HCT116 (cell line): ENCODE measurements around the gene G3BP2. TPM values are rescaled to one million over a fixed set of nuclear protein-coding genes. Genes with fewer than 3 reads are reported as not detected.

Experiments
- ATAC-seq: fragments of 200-7000 bp; cut with Tn5 transposase; 2 replicates; pipeline ENCODE4 v1.9.1; 2020; ENCODE audit warnings: mild to moderate bottlenecking, moderate library complexity
- BruUV-seq: library from RNA; stranded (reverse); fragments of 400-500 nt; replicated peaks from 2 replicates; lab custom pipeline; 2021; lab: Mats Ljungman, UMichigan
- CTCF ChIA-PET: fragments of 300-600 bp; sonication (Branson Sonifier 250); formaldehyde crosslinking; loops from one replicate; lab custom pipeline; 2021; ENCODE audit warnings: antibody characterized with exemption; lab: Charles Lee
- POLR2A ChIA-PET: fragments of 300-600, 350-600 bp; sonication (Branson Sonifier 250); formaldehyde crosslinking; loops from one replicate; lab custom pipeline; 2021; ENCODE audit warnings: antibody characterized with exemption; lab: Charles Lee
- RAD21 ChIA-PET, 2 experiments: fragments of 300-600 bp; sonication (Branson Sonifier 250); formaldehyde crosslinking; loops; one replicate each; lab custom pipeline; 2023; ENCODE audit warnings: low total read pairs in 2 of 2; ENCODE audit not compliant: uncharacterized antibody in 2 of 2, unreplicated experiment in 2 of 2, low non-redundant PET in 1 of 2; lab: Charles Lee
- DNase-seq: peaks from one replicate; pipeline ENCODE4 v3.0.0-alpha.2; 2010; ENCODE audit warnings: low read depth, low spot score
- H2AFZ ChIP-seq: fragments of 200-600 bp; shearing (Covaris generic), sonication (generic); 2 replicates; pipeline ENCODE4 v1.6.1; 2017; ENCODE audit warnings: low read depth, mixed run types, mixed read lengths, antibody characterized with exemption, low read length; ENCODE audit not compliant: poor library complexity, severe bottlenecking
- H3K27ac ChIP-seq: 2 replicates; pipeline ENCODE4 v1.5.1; 2012; ENCODE audit warnings: low read depth, low read length
- H3K27me3 ChIP-seq: fragments of 200-600 bp; sonication (generic); 2 replicates; pipeline ENCODE4 v1.6.1; 2016; ENCODE audit warnings: mixed run types, low read length, mixed read lengths; ENCODE audit not compliant: insufficient read depth
- H3K36me3 ChIP-seq, 2 experiments: fragments of 200-500 bp in 1 of 2; fragments of 200-600 bp in 1 of 2; sonication (Bioruptor generic) in 1 of 2; sonication (generic) in 1 of 2; 2 replicates each; pipeline versions ENCODE4 v1.5.1 to v1.6.1; 2014 to 2016; ENCODE audit warnings: low read length in 2 of 2, inconsistent platforms in 1 of 2, mixed read lengths in 1 of 2, mixed run types in 1 of 2; ENCODE audit not compliant: insufficient read depth in 2 of 2, control insufficient read depth in 1 of 2
- H3K4me1 ChIP-seq, 2 experiments: fragments of 200-600 bp in 1 of 2; sonication (generic) in 1 of 2; 2 replicates each; pipeline versions ENCODE4 v1.5.1 to v1.6.1; 2012 to 2017; ENCODE audit warnings: low read length in 2 of 2, inconsistent platforms in 1 of 2, mild to moderate bottlenecking in 1 of 2, mixed read lengths in 1 of 2, mixed run types in 1 of 2, moderate library complexity in 1 of 2; ENCODE audit not compliant: insufficient read depth in 2 of 2, control insufficient read depth in 1 of 2
- H3K4me2 ChIP-seq: fragments of 200-600 bp; sonication (generic); 2 replicates; pipeline ENCODE4 v1.6.1; 2017; ENCODE audit warnings: mixed run types, low read length, mixed read lengths
- H3K4me3 ChIP-seq, 2 experiments: fragments of 200-600 bp in 1 of 2; sonication (generic) in 1 of 2; replicated peaks in 1 of 2; 2 replicates each; pipeline ENCODE4 v1.5.1; 2011 to 2016; ENCODE audit warnings: low read length in 2 of 2, control low read depth in 1 of 2, low read depth in 1 of 2, mild to moderate bottlenecking in 1 of 2, mixed read lengths in 1 of 2, mixed run types in 1 of 2
- H3K79me2 ChIP-seq: fragments of 200-600 bp; sonication (generic); 2 replicates; pipeline ENCODE4 v1.6.1; 2017; ENCODE audit warnings: mild to moderate bottlenecking, mixed run types, low read length, moderate library complexity, mixed read lengths; ENCODE audit not compliant: insufficient read depth
- H3K9ac ChIP-seq: fragments of 200-600 bp; sonication (generic); 2 replicates; pipeline ENCODE4 v1.6.1; 2016; ENCODE audit warnings: low read length, mixed read lengths
- H3K9me2 ChIP-seq: fragments of 200-600 bp; sonication (generic), shearing (Covaris generic); 2 replicates; pipeline ENCODE4 v1.6.1; 2017; ENCODE audit warnings: mixed run types, mild to moderate bottlenecking, moderate library complexity; ENCODE audit not compliant: insufficient read depth
- H3K9me3 ChIP-seq, 2 experiments: fragments of 200-500 bp in 1 of 2; fragments of 200-600 bp in 1 of 2; sonication (Bioruptor generic) in 1 of 2; sonication (generic) in 1 of 2; 2 replicates each; pipeline ENCODE4 v1.6.1; 2014 to 2017; ENCODE audit warnings: low read length in 2 of 2, mixed read lengths in 2 of 2, inconsistent platforms in 1 of 2, low read depth in 1 of 2, mild to moderate bottlenecking in 1 of 2, mixed run types in 1 of 2, moderate library complexity in 1 of 2; ENCODE audit not compliant: control insufficient read depth in 1 of 2, insufficient read depth in 1 of 2
- H4K20me1 ChIP-seq: fragments of 200-600 bp; sonication (generic), shearing (Covaris generic); 2 replicates; pipeline ENCODE4 v1.6.1; 2017; ENCODE audit warnings: mixed run types, mild to moderate bottlenecking, moderate library complexity; ENCODE audit not compliant: insufficient read depth
- ATF3 ChIP-seq: IDR thresholded peaks from 2 replicates; pipeline ENCODE4 v1.6.1; 2012
- CEBPB ChIP-seq: IDR thresholded peaks from 2 replicates; pipeline ENCODE4 v1.6.1; 2012; ENCODE audit warnings: low read depth
- FOSL1 ChIP-seq: IDR thresholded peaks from 2 replicates; pipeline ENCODE4 v1.6.1; 2012; ENCODE audit warnings: low read depth
- MAX ChIP-seq: IDR thresholded peaks from 2 replicates; pipeline ENCODE4 v1.6.1; 2012
- POLR2AphosphoS5 ChIP-seq: IDR thresholded peaks from 2 replicates; pipeline ENCODE4 v1.6.1; 2011; ENCODE audit warnings: mild to moderate bottlenecking, low read depth, low read length, moderate library complexity
- RAD21 ChIP-seq: IDR thresholded peaks from 2 replicates; pipeline ENCODE4 v1.6.1; 2012; ENCODE audit warnings: low read depth, mild to moderate bottlenecking
- REST ChIP-seq: IDR thresholded peaks from 2 replicates; pipeline ENCODE4 v1.6.1; 2012; ENCODE audit warnings: low read depth
- SP1 ChIP-seq: IDR thresholded peaks from 2 replicates; pipeline ENCODE4 v1.6.1; 2012; ENCODE audit warnings: low read depth
- ZFX ChIP-seq: fragments of 450-650 bp; IDR thresholded peaks from 2 replicates; pipeline ENCODE4 v1.6.1; 2017
- intact Hi-C: fragments of 100-400 bp; cut with micrococcal nuclease; formaldehyde crosslinking; loops from 2 replicates; pipeline ENCODE4 v1.10.0; 2022
- total RNA-seq: library from RNA; stranded (reverse); gene quantifications from one replicate; pipeline ENCODE4 v1.2.1, GENCODE V29; 2021; ENCODE audit not compliant: unreplicated experiment
- TF ChIP-seq, protein P1 (sequence below): IDR thresholded peaks from 2 replicates; pipeline ENCODE4 v1.6.1; 2011; ENCODE audit warnings: mild to moderate bottlenecking, low read length, moderate library complexity; ENCODE audit not compliant: insufficient replicate concordance; ENCODE audit errors: extremely low read depth

Gene G3BP2
- total RNA-seq, 1 experiment from 2014 or later = 153 TPM

- H3K9me2 ChIP-seq = no peaks in the 10 kb centered on the region
- no peaks in the 10 kb centered on the region; a peak in 1 of 4 replicates for H3K36me3 ChIP-seq
- no peaks in the 10 kb centered on the region for H3K27me3 ChIP-seq
- no peaks in the 10 kb centered on the region for H3K79me2 ChIP-seq
- intact Hi-C loops = no loop called here
- no peak overlapping the region for H3K4me3 ChIP-seq
- H3K4me2 ChIP-seq = no peak overlapping the region
- CTCF ChIA-PET = no interaction called here
- H4K20me1 ChIP-seq = no peaks in the 10 kb centered on the region
- no peak for TF ChIP-seq RAD21
- TF ChIP-seq CEBPB = no peak
- TF ChIP-seq REST = no peak
- no peak for TF ChIP-seq ZFX
- no peak for TF ChIP-seq ATF3
- TF ChIP-seq SP1 = no peak
- TF ChIP-seq MAX = no peak
- TF ChIP-seq, protein P1, sequence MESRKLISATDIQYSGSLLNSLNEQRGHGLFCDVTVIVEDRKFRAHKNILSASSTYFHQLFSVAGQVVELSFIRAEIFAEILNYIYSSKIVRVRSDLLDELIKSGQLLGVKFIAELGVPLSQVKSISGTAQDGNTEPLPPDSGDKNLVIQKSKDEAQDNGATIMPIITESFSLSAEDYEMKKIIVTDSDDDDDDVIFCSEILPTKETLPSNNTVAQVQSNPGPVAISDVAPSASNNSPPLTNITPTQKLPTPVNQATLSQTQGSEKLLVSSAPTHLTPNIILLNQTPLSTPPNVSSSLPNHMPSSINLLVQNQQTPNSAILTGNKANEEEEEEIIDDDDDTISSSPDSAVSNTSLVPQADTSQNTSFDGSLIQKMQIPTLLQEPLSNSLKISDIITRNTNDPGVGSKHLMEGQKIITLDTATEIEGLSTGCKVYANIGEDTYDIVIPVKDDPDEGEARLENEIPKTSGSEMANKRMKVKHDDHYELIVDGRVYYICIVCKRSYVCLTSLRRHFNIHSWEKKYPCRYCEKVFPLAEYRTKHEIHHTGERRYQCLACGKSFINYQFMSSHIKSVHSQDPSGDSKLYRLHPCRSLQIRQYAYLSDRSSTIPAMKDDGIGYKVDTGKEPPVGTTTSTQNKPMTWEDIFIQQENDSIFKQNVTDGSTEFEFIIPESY = no peak
- TF ChIP-seq FOSL1 = no peak
- TF ChIP-seq POLR2AphosphoS5 = no peak
- ATAC-seq (no peak), DNase-seq (no peak)
- RAD21 ChIA-PET = no interaction called here
- H3K9me3 ChIP-seq = no peaks in the 10 kb centered on the region
- H3K27ac ChIP-seq = no peak overlapping the region
- H3K4me1 ChIP-seq = peaks cover 8 to 16% of the 10 kb centered on the region in 2 experiments; a peak in 3 of 4 replicates
- TSS peak; percentile 42 for BruUV-seq
- POLR2A ChIA-PET = interaction anchor here (0.9 kb wide), 1 partner anchor 95 kb away, joined by 3 read pairs; the partner anchor contains the start of gene USO1
- no peak overlapping the region for H2AFZ ChIP-seq
- H3K9ac ChIP-seq = no peak overlapping the region
Observed at GRCh38 chr4:75629239-75629638, 44.0 kb downstream of the G3BP2 start.
